HG02938 (cell line): ENCODE results near the gene KATNAL1.
"Not testable (repeated sequence)": the region's sequence is repeated elsewhere in the genome, so short reads cannot be mapped to it uniquely, and the experiment has no call there.

Experiments used
- ATAC-seq: cut with Tn5 transposase; IDR thresholded peaks from one replicate; pipeline ENCODE4 v1.9.1; 2021; ENCODE audit warnings: mild to moderate bottlenecking, moderate library complexity; ENCODE audit not compliant: unreplicated experiment

Gene KATNAL1

DNA sequence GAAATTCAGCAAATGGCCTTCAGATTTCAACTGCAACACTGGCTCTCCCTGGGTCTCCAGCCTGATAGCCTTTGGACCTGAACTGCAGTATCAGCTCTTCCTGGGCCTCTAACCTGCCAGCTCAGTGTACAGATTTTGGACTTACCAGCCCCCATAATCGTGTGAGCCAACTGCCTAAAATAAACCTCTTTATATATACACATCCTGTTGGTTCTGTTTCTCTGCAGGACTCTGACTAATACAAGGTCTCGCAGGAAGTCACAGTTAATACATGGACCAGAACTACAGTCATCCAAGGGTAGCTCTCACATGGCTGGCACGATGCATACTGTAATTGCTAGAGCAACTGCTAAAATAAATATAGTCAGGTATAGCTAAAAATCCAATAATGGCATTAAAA, 85.1 kb downstream of the KATNAL1 start:
- ATAC-seq: no peak

DNA sequence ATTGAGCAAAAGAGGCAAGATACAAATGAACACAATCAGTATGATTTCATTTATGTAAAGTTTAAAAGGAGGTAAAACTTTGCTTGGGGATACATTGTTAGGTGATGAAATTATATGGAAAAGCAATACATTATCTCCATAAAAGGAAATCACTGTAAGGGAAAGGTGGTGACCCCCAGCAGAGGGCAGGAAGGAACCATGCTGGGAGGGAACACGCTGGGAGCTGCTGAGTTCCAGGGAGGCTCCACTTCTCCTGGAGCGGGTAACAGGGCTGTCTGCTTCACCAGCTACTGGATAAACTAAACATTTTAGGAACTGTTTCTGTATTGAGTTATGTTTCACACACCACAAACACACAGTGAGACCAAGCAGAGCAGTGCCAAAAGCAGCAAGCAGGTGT, 91.2 kb downstream of the KATNAL1 start:
- ATAC-seq: no peak

DNA sequence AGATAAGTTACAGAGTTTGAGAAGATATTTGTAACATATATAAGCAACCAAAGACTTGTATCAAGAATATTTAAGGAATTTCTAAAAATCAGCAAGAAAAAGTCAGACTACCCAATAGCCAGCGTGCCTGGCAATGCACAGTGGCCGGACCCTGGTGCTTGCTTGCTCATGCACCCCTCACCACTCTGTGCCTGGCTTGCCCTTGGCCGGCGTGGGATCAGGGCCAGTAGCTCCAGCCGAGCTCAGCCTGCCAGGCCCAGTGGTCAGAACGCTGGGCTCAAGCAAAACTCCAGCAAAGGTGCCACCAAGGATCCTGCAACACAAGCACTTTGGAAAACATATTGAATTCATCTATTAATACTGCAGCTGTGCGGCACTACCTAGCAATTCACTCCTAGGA, 95.1 kb downstream of the KATNAL1 start:
- ATAC-seq: no peak

DNA sequence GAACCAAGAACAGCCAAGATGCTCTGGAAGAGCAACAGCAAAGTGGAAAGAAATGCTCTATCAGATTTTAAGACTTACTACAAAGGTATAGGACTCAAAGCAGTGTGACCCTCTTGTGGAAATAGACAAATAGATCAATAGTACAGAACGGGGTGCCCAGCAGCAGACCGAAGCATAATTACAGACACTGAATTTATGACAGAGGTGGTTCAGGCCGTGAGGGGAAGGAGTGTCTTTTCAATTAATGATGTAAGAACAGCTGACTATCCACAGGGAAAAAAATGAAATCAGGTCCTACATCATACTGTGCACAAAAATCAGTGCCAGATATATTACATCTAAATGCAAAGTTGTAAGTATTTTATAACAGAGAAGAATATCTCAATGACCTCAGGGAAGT, 95.6 kb downstream of the KATNAL1 start:
- ATAC-seq: no peak

DNA sequence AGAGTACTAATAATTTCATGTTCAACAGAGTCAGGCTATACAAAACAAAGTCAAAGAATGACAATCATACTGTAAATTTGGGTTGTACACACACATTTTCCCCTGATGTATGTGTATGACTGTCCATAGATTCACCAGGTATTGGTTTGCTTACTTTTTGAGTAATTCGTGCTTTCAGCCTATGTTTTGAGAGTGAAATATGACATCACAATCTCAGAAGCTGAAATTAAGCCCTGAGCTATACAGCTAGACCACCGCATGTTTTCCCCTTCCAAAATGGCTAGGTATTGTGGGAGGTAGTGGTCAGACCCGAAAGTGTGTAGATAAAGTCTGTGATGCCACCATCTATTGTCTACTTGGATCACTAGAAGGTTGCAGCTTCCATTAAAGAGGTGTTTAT, 102.8 kb downstream of the KATNAL1 start:
- no peak for ATAC-seq

DNA sequence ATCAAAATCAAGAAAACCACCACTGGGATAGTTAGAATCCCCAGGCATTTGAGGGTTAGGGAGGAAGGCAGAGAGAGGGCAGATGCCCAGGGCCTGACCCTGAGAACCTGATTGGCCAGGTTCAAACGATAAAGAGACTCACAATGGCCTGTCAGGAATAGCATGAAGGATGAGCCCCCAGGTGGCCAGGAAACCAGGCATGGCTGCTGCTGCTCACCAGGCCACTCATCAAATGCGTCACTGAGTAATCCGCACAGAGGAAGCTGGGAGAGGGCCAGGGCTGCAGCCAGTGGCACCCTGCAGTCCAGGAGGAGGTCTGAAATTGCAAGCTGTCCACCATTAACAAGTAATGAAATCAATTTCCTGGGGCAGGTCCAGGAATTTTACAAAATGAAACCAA, 111.3 kb downstream of the KATNAL1 start:
- no peak for ATAC-seq

DNA sequence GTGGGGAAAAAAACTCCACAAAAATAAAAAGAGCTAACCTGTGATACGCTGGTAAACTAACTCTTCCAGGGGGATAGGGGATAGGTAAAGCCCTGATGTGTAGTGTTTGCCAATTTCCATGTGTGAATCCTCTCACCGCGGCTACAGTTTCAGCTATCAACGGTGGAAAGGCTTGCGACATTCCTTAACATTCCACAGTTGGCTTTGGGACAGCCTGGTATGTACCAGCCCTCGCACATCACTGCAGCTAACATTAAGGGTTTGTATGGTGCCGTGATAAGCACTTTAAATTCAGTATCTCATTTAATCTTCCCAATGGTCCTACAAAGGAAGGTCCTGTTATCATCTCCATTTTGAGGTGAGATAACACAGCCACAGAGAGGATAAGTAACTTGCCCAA, 112.4 kb downstream of the KATNAL1 start:
- ATAC-seq: no peak

DNA sequence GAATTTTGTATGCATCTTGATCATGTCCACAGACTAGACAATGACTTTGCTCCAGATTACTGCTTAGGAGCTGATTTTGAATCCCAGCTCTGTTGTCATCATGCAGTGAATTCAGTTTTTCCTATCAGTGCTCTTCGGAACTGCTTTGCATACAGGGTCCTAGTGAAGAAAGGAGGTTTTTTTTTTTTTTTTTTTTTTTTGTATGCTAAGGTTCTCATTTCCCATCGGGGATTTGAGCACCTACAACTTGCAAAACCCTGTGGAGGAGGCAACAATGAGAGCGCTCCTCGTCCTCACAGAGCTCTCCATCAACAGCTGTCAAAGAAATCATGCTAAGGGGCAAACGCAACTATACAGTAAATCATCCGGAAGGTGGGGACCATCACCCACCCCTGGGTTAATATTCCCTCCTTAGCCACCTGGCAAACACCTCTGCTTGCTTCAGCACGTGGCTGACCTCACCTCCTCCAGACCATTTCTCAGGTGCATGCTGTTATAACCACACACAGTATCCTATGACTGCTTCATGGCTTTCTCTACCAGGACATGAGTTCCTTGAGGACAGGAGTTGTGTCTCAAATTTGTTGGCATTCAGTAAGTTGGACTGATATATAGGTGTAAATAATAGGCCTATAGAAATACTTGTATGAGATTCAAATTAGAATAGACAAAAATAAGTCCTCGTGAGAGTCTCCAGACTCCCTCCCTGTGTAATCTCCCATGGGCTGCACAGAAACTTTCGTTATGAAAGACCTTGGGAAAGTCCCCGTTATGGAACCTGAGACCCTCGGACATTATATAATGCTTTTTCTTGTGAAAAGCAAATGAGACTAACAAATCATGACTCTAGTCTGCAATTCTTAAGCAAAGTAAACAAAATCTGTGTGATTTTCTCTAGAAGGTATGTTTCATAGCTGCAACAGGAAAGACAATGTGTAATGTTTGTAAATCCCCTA, 113.8 kb downstream of the KATNAL1 start:
- ATAC-seq: no peak

DNA sequence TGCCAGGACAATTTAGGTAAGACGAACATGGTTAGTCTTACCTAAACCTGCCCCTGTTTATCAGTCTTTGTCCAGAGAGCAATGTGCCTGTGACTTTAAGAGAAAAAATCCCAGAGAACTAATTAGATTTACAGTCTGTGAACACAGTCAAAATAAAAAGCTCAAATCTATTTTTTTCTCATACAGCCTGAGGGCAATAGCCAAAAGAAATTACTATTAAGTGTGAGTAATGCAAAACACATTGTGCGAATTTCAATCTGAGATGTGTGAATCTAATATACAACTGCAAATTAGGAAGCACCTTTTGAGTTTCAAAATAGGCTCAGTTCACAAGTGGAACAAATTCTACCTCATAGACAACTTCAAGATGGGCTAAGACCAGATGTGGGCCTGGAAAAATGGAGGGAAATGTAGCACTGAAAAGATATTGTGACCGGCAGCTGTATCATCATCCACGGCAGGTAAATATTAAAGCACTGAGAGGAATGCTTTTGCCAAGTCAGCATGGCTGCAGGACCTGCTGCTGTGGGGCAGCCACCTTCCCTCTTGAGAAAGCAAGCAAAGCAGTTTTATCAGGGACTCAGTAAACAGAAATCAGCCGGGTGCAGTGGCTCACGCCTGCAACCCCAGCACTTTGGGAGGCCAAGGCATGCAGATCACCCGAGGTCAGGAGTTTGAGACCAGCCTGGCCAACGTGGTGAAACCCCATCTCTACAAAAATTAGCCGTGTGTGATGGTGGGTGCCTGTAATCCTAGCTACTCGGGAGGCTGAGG, 114.8 kb downstream of the KATNAL1 start:
- ATAC-seq: no peak

DNA sequence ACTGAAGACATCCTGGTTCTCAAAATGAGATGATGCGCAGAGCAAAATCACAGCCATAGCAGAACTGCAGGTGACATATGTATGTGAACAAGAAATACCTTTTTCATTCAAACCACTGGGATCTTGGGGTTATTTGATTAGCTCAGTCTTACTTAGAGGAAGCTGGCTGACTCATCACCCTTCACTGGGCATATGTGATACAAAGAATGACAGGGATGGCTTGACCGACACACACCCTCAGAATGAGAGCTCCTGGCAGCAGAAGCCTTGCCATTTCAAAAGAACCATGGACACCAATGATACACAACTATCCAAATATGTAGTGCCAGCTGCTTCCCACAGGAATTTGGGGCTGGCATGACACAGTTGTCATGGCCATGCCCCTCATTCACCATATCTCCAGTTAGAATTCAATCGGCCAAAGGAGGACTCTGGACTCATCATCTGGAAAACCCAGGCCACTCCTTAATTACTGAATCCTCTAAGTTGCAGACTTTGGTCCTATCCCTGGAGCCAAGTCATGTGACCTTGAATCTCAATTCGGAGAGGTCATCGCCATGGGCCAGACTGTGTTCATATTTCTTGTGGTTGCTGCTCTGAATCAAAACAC, 115.8 kb downstream of the KATNAL1 start:
- no peak for ATAC-seq

DNA sequence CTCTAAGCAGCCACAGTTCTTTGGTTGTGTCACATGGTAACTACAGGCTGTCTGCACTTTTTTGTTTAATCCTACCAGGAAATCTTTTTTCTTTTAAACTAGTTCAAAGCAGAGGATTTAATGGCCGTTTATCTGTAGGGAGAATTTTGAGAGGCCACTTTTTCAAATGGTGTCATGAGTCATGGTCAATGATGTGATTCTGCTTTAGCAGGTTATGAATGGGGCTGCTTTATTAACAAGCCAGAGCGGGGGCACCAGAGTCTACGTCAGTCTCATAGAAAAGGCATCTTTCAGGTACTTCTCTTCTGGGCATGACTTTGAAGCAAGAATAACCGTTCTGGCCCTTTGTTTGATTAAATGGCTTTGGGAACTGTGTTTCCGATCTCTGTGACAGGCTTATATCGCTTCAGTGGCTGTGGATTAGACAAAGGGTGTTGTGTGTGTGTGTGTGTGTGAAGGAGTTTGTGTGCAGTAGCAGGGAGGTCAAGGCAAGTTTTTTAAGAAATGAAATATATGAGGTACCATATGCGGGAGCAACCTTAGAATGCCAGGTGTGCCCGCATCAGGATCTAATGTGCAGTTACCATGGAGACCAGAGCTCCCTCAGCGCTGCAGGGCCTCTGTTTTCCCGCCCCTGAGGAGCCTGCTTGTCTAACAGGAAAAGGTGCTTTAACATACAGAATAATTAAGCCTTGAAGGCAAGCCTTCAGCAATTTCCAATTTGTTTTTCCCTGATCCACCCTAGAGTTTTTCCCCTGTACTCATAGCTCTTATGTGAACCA, 120.5 kb downstream of the KATNAL1 start:
- ATAC-seq: no peak

DNA sequence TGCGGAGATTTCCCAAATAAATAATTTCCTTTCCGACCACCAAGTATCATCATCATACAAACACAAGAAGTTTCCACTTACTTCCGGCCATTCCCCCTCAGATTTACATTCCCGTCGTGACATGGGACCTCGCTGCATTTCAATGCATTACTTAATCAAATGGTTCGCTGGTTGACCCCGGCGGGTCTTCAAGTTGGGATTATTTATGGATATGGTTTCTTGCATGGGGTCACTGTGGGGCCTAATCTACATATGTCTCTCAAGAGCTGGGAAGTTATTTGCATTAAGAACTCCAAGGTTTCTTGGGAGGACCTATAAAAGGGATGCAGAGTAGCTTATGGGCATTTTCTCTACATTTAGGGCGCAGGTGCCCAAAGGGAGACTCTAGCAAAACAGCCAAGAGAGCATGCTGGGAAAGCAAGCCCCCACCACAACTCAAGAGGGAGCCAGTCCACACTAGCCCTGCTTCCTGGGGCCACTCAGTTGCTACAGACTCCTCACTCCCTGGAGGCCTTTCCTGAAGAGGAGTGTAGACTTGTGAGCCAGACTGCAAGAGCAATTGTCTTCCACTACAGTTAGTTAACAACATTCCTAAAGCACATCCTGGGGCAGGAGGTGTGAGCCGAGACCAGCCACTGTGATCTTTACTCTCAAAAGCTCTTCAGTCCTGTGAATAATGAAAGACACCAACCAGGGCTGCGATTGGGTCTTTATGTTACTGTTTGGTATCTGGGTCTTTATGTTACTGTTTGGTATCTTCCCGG, 125.3 kb downstream of the KATNAL1 start:
- no peak for ATAC-seq

DNA sequence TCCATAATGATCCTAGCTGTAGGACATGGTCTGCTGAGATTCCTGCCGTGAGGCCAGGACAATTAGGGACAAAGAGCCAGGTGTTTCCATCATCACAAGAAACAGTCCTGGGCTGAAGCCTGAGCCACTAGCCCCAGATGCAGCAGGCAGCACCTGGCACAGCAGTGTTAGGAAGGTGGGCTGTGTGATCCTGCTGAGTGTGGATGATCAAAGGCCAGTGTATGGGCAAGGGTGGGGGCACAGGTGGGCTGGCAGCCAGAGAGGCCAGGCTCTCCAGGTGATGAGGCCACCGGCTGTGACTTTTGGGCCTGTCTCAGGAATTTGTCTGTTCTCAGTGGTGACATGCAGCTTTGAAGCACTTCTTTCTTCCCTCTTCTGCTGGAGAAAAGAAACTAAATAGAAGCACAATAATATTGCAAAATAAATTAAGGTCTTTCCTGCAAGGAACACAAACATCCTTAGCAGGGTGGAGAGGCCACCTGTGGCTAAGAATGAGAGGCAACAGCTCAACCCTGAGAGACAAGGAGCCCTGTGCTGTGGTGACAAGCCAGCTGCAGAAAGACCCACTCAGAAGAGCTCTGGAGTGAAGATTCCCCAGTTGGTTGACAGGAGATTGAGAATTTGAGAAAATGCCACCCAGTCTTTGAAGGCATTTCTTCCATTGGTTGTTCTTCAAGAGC, 127.6 kb downstream of the KATNAL1 start:
- no peak for ATAC-seq

DNA sequence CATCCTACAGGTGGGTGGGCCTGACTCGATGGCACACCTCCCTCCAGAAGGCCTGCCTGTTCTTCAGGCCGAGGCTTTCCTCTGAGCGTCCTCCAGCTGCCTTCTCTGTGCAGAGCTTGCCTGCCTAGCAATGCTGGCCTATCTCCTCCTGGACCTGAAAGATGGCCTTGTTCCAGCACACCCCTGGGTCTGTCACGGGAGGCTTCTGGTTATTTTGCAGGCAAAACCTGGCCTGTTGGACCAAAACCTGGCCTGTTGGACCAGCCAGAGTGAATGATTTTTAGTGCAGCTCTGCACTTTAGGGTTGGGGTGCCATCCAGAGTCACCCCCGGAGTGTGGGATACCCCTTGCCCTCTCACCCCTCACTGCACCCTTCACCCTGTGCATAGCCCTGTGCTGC, 128.4 kb downstream of the KATNAL1 start:
- no peak for ATAC-seq

DNA sequence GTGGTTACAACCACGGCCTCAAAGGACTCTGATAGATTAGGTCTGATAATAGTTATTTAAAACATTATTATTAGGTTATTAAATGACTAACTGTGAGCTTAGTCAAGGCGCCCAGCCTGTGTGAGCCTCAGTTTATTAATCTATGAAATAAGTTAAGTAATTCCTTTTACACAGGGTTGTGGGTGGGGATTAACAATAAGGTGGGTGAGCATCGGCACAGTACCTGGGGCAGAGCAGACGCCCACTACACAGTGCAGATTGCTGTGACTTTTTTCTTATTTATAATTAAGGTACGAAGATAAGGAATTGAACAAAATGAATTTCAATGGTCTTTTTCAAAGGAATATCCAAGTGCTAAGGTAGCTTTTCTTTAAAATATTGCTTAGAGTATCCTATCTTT, 132.2 kb downstream of the KATNAL1 start:
- ATAC-seq: no peak

DNA sequence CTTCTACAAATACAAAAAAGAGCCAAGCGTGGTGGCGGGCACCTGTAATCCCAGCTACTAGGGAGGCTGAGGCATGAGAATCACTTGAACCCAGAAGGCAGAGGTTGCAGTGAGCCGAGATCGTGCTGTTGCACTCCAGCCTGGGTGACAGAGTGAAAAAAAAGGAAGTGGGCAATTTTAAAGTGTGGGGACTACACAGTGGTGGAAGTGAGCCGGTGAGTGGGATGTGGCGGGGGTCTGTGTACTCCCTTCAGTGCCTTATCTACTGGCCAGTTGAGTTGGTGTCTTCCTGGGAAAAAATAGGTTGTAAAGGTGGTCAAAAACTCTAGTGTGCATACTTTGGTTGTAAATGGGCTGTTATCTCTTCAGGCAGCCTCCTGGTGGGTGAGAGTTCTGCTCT, 133.1 kb downstream of the KATNAL1 start:
- not testable (repeated sequence) for ATAC-seq

DNA sequence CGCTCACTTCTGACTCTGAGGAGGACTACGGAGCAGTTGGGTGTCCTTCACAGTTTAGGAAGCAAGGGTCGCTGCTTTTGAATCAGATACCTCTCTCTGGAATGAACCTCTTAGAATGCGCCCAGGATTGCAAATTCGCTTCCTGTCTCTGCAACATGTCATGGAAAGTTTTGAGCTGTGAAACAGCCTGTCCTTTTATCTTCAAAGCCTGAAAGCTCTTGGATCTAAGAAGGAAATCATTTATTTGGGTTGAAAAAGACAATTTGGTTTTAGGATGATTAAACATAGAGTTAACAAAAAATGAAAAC, 134.1 kb downstream of the KATNAL1 start:
- ATAC-seq: no peak

DNA sequence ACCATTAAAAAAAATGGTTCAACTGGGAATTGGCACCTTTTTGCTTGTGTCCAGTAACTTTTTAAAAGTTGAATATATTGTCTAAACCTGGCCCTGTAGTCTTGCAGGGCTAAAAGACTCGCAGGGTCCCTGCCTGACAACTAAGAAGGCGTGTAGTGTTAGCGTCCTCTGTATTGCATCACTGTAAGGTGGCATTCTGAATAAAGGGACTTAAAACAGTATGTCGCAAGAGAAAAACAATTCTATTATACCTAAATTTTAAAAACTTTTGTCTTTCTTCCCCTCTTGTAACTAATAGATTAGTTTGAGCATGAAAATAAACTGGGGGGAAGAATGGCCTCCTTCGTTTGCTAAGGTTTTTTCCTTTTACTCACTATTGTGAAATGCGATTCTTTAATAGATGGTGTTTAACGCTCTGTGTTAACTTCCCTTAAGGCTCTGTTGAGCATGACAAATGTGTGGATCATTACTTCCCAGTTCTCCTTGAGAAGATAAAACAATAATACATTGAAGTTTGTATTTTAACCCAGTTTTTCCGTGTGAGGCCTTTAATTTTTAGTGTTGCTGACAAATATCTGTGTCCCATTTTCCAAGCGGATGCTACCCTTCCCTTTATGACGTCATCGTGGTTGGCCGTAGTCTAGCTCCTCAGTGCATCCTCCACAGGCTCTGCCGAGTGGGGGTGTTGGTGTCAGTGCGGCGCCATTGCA, 134.6 kb downstream of the KATNAL1 start:
- no peak for ATAC-seq

DNA sequence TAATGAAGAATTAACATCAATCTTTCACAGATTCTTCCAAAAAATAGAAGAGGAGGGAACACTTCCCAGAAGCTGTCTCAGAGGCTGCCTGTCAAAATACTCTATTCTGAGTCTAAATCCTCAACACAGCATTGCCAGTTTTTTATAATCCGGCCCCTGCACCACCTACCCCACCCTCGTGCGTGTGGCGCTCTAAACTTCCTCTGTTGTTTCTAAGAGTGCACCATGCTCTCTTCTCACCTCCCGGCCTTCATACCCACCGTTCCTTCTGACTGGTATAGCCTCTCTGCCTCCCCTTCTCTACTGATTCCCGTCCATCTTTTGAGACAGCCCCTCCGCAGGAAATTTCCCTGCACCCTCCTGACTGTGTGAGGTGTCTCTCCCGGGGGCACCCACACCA, 136.8 kb downstream of the KATNAL1 start:
- no peak for ATAC-seq
